Fibroblast of peridontal ligament (primary cell): Measurements from ENCODE around the gene PDCD1.
A peak's percentile ranks its signal among the peaks of the same experiment; 100 is the strongest.
"Not testable (repeated sequence)": the region's sequence is repeated elsewhere in the genome, so short reads cannot be mapped to it uniquely, and the experiment has no call there.

Experiments
- DNase-seq: peaks from one replicate; pipeline ENCODE4 v3.0.0-alpha.2; 2010; ENCODE audit errors: extremely low read depth

PDCD1 gene

DNA sequence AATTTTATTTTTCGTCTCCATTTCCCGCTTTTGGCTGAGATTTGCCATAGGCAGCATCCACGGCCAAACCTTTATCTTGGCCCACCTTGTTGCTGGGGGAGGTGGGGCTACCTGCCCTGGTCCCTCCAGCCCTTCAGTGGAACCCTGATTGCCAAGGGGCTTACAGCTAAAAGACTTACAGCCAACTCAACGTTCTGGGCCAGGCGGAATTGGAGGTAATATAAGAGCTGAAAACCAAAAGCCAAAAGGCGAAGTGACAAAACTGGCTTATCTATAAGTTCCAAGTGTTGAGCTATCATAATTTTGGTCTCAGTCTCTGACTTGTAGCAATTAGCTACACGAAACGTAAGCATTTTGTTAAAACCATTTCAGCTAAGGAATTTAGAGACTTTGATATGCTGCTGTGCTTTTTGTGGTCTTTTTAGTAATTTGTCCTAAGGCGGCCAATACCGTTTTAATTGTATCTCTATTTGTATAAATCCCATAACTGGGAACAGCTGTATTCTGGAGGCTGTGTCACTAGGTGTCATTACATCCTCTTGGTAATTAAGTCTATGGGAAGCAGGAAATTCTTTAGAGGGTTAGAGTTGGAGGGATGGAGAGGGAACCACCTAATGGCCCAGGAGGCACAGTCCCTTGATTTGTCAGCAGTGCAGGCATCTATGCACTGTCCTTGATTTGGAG is 24.0 kb downstream of the PDCD1 start:
- no peak for DNase-seq

DNA sequence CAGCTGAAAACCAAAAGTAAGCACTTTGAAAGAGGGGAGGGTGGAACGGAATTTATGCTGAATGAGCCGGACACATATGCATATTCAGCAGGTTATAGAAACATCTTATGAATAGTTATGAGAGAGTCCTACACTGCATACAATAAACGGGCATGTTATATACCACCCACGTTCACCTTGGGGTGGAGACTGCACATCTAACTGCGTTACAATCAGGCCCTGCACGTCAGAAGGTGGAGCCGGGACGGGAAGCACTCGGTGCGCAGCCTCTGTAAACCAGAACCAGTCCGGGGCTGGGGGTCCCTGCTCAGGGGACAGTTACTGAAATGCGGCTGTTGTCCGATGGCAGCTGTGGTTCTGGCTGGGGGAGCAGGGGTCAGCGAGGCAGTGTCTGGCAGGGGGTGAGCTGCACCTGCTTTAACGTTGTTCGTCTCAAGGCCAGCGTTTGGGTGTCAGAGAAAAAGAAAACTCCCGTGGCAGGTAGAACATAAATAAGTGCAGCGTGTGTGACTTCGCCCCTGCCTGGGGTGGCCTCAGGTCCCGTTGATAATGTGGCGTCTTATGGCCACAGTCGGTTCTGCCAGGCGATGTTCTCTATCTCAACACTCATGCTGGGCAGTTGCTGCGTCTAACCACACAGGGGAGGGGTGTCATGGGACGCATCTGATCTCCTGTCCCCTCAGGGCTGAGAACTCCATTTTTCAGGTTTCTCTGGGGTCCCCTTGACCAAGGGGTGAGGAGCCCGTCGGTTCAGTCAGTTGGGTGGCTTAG is 24.8 kb downstream of the PDCD1 start:
- not testable (repeated sequence) for DNase-seq

DNA sequence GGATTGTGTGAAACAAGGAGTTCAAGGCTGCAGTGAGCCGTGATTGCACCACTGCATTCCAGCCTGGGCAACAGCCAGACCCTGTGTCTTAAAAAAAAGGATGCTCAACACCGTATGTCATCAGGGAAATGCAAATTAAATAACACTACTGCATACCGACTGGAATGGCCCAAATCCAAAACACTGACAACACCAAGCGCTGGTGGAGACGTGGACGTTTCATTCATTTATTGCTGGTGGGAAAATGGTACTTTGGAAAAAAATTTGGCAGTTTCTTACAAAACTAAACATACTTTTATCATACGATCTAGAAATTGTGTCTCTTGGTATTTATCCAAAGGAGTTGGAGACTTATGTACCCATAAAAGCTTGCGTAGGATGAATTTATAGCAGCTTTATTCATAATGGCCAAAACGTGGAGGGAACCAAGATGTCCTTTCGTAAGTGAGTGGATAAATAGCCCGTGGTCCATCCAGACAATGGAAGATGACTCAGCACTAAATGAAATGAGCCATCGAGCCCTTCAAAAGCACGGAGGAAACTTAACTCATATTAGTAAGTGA is 25.5 kb downstream of the PDCD1 start:
- DNase-seq, result peak; percentile 16

DNA sequence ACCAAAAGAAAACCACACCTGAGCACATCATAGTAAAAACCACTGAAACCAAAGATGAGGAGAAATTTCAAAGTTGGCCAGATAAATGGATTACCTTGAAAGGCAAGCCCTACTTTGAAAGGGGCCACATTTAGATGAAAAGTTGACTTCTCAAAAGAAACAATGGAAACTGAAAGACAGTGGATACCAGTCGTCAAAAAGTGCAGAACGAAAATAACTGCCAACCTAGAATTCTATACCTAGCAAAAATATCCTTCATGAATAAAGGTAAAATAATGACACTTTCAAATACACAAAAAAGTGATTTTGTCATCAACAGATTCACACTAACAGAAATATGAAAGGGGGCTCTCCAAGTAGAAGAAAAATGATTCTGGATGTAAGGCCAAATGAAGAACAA is 31.3 kb downstream of the PDCD1 start:
- DNase-seq, result no peak

DNA sequence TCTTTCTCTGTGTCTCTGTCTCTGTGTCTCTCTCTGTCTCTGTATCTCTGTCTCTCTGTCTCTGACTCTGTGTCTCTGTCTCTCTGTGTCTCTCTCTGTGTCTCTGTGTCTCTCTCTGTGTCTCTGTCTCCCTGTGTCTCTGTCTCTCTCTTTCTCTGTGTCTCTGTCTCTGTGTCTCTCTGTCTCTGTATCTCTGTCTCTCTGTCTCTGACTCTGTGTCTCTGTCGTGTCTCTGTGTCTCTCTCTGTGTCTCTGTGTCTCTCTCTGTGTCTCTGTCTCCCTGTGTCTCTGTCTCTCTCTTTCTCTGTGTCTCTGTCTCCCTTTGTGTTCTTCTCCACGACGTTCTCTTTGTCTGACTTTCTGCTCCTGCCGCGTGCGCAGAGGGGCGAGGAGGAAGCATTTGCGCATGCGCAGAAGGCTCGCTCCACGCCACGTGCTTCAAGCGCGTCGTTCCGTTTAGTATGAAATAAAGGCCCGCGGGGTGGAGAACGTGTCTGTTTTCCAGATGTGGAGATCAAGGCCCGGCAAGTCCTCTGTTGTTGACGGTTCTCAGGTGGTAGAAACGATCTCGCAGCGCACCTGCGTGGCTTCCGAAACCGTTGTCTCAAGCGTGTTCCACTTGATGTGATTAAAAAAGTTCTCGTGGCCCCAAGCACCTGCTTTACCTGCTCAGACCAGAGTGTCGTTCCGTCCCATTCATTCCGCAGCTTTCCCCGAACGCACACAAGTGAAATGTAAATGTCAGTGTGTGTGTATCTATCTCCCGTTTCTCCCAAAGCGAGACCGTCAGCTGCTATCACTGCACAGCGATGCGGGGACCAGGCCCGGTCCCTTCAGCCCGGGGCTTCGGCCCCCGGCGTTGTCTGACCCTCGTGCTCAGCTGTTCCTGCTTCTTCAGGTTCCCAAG is 34.9 kb downstream of the PDCD1 start:
- DNase-seq, result not testable (repeated sequence)

DNA sequence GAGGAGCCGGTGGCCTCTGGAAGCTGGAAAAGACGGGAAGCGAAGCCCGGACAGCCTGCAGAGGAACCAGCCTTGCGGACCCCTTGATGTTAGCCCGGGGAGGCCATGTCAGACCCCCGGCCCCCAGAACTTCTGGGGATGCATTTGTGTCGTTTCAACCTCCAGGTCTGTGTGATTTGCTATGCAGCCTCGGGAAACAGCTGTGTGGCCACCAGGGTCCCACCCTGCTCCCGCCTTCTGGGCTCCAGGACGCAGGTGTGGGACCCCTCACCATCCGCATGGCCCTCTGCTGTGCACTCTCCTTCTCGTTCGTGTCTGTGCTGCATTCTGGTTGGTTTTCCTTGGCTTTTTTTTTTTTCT is 36.5 kb downstream of the PDCD1 start:
- no peak for DNase-seq

DNA sequence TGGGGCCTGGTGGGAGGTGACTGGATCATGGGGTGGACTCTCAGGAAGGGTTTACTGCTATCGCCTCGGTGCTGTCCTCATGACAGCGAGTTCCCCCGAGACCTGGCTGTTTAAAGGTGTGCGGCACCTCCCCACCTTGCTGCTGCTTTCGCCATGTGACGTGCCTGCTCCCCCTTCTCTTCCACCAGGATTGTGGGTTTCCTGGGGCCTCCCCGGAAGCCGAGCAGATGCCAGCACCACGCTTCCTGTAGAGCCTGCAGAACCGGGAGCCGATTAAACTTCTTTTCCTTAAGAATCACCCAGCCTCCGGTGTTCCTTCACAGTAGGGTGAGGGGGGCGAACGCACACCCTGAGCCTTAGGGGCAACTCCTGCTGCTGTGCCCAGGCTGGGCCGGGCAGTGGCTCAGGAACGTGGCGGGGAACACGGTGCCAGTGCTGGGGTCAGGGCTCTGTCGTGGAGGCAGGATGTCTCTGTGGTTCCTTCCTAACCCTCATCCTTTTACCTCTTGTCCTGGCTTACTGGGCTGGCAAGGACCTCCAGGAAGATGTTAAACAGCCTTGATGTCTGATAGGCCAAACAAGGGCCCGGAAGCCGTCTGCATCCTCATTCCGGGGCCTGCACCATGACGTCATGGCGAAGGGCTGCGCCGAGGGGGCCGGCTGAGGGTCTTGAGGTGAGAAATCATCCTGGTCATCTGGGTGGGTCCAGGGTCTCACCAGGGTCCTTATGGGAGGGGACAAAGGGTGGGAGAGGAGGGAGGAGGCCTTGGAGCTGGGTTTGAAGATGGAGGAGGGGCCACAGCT is 37.0 kb downstream of the PDCD1 start:
- no peak for DNase-seq

DNA sequence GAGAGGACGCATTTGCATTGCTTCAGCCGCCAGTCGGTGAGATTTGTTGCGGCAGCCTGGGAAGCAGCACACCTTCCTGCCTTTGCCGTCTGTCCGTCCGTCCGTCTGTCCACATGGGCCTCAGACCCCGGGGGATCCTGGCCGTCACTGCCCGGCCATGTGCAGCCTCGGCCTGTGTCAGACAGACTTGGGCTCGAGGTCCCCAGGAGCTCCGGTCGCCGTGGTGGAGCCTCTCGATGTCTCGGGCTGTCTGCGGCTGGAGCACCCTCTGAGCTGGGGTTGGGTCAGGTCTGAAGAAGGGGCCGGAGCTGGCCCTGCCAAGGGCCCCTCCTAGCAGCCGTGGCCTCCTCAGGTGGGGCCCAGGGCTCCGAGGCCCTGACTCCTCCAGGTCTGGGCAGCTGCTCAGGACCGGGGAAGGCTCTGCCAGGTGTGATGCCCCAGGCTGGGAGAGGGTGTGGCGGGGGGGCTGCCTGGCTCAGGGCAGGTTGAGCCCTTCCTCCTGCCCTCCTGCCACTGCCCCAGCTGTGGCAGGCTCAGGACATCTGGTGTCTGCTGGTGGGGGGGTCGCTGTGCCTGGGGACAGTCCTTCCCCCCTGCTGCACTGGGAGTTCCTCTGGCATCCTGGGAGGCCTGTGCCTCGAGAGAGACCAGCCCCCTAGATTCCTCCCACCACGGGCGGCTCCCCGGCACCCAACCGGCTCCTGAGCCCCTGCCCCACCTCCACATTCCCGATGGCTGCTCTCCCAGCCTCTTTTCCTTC is 37.9 kb downstream of the PDCD1 start:
- no peak for DNase-seq

DNA sequence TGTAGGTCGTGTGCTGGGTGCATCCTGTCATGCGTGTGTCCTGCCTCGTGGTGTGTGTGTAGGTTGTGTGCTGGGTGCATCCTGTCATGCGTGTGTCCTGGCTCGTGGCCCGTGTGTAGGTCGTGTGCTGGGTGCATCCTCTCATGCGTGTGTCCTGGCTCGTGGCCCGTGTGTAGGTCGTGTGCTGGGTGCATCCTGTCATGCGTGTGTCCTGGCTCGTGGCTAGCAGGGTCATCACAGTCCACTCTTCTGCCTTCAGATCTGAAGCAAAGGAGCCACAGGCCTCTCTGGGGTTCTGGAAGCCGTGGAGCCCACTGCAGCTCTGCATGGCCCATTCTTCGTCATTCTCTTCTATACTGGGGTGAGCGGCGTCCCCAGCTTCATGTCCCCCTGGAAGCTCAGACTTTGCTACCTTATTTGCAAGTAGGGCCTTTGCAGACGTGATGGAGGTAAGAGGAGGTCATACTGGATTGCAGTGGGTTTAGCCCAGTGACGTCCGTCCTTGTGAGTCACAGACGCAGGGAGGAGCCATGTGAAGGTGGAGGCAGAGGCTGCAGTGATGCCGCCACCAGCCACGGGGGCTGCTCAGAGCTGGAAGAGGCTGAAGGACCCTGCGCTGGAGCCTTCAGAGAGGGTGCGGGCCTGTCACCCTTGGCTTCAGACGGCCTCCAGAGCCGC is 38.6 kb downstream of the PDCD1 start:
- not testable (repeated sequence) for DNase-seq

DNA sequence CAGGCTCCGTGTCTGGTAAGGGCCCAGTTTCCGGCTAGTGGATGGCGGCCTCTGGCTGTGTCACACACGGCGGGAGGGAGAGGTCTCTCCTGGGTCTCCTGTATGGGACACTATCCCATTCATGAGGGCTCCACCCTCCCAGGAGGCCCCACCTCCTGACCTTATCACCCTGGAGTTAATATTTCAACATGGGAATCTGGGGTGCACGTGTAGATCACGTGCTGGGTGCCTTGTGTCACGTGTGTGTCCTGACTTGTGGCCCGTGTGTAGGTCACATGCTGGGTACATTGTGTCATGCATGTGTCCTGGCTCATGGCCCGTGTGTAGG is 39.8 kb downstream of the PDCD1 start:
- DNase-seq, result no peak

DNA sequence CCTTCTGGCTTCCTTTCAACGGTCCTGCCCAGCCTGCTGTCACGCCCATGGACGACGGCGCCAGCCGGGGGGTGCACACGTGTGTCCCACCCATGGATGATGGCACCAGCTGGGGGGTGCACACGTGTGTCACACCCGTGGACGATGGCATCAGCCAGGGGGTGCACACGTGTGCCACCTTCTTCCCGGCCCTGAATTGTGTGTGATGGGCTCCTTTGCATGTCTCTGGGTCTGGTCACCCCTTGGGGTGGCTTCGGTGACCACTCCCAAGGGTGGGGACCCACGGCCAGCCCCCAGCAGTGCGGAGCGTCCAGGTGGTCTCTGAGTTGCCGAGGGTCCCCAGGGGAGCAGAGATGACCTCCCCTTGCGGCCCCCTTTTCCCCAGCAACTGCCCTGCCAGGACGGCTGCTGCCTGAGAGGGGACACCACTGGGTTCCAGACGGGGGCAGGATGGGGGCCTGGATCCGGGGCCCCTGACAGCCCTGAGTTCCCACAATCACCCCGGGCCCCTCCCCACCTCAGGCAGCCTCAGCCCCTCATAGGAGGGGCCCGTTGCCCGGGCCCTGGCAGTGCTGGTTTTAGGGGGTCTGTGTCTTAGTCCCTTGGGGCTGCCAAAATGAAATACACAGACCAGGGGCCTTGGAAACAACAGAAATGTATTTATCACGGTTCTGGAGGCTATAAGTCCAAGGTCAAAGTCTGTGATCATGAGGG is 40.3 kb downstream of the PDCD1 start:
- no peak for DNase-seq

DNA sequence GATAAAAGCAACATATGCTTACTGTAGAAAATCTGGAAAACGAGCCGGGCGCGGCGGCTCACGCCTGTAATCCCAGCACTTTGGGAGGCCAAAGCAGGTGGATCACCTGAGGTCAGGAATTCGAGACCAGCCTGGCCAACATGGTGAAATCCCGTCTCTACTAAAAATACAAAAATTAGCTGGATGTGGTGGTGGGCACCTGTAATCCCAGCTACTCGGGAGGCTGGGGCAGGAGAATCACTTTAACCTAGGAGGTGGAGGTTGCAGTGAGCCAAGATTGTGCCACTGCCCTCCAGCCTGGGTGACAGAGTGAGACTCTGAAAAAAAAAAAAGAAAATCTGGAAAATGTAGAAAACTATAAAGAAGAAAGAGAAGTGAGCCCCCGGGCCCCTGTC is 40.9 kb downstream of the PDCD1 start:
- not testable (repeated sequence) for DNase-seq

DNA sequence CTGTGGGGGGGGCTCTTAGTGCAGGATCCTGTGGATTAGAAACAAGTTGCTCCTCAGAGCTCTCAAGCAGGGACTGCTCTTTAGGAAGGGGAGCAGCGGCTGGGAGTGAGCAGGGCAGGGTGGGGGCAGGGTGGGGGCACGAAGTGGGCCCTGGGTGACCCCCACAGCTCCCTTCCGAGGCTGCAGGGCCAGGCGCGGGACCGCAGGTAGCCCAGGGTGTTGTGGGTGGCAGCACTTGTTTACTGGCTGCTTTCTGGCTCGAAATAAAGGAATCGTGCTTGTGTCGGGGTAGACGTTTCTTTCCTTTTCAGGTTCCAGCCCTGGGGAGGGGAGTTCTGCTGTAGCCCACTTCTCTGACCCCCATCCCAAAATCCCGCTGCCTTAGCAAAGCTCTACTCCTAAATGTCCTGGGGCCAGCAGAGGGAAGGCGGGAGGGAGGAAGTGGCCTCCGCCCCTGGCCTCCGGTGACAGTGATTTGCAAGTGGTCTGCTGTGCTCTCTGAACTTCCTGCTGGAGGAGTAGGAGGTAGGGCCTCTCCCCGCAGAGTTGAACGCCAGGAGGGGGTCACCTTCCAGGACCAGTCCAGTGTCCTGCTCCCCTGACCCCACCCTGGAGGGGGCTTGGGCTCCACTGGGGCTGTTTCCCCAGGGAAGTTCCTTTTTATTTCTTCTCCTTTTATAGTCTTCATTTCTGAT is 41.4 kb downstream of the PDCD1 start:
- no peak for DNase-seq

DNA sequence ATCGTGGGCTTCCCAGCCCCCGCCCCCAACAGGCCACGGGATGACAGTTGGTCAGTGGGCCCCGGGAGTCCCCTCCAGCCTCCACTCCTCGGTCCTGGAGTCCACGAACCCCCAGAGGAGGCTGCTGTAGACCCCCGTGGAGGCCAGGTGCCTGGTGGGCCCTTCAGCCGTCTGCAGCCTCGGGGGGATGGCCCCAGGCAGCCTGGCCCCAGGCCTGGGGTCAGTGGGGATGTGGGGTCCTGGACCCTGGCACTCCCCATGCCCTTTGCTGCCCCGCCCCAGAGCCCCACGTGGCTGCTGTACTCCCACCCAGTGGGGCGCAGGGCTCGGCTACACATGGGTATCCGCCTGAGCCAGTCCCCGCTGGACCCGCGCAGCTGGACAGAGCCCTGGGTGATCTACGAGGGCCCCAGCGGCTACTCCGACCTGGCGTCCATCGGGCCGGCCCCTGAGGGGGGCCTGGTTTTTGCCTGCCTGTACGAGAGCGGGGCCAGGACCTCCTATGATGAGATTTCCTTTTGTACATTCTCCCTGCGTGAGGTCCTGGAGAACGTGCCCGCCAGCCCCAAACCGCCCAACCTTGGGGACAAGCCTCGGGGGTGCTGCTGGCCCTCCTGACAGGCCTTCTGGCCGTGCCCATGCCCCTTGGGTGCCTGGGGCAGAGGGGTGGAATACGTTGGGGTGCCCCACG is 42.1 kb downstream of the PDCD1 start:
- no peak for DNase-seq

DNA sequence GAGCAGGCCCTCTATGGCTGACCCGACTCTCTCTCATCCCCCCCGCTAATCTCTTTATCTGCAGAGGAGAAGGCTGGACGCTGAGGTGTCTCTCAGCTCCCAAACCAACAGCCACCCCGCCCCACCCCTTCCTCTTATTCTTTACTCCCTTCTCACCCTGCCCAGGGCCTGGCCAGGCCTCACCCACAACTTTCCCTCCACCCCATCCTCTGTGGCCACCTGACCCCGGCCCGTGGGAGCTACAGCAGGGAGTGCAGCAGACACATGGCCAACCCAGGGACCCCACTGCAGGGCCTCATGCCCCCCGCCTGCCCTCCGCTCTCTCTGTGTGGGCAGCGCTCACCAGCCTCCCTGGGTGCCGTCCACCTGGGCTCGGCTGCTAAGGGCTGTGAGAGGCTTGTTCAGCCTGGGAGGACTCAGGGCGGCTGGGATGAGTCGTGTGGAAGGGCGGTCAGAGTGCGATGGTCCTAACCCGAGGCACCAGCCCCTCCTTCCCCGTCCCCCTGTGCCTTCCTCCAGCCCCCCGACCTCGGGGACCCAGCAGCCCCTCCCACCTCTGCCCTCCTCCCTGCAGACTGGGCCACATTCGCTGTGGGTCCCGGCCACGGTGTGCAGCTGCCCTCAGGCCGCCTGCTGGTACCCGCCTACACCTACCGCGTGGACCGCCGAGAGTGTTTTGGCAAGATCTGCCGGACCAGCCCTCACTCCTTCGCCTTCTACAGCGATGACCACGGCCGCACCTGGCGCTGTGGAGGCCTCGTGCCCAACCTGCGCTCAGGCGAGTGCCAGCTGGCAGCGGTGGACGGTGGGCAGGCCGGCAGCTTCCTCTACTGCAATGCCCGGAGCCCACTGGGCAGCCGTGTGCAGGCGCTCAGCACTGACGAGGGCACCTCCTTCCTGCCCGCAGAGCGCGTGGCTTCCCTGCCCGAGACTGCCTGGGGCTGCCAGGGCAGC is 42.9 kb downstream of the PDCD1 start:
- no peak for DNase-seq

DNA sequence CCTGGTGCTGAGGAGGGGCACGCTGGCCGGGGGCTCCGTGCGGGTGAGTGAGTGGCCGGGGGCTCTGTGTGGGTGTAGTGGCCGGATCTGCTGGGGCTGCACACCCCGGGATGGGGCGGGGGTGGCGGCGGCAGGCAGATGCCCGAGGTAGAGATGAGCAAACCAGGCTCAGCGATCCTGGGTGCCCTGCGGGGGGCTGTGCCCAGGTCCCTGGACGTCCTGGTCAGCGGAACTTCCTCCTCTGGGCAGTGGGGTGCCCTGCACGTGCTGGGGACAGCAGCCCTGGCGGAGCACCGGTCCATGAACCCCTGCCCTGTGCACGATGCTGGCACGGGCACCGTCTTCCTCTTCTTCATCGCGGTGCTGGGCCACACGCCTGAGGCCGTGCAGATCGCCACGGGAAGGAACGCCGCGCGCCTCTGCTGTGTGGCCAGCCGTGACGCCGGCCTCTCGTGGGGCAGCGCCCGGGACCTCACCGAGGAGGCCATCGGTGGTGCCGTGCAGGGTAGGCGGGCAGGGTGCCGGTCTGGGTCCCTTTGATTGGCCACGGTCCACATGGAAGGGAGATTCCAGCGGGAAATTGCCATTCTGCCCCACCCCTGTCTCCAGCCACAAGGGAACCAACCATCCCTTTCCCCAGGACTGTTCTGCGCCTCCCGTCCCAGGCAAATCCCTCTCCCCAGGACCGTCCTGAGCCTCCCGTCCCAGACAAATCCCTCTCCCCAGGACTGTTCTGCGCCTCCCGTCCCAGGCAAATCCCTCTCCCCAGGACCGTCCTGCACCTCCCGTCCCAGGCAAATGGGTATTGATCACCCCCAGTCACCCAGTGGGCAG is 43.8 kb downstream of the PDCD1 start:
- DNase-seq, result no peak

DNA sequence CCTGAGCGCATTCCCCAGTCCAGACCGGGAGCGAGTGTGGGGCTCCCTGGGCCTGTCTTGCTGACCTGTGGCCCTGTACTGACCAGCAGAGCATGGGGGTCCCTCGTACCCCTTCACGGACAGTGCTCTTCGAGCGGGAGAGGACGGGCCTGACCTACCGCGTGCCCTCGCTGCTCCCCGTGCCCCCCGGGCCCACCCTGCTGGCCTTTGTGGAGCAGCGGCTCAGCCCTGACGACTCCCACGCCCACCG is 44.4 kb downstream of the PDCD1 start:
- DNase-seq, result no peak
